Ectodermal cell (in vitro differentiated cells): Measurements from ENCODE around the gene PIGU.

Experiments used
- H3K27ac ChIP-seq: 2 replicates; pipeline ENCODE4 v1.7.0; 2013; ENCODE audit warnings: mild to moderate bottlenecking, low read depth, low read length; ENCODE audit not compliant: insufficient read depth, poor library complexity, severe bottlenecking
- H3K27me3 ChIP-seq: 2 replicates; pipeline ENCODE4 v1.7.0; 2013; ENCODE audit warnings: mild to moderate bottlenecking, low read length; ENCODE audit not compliant: insufficient read depth, control insufficient read depth, poor library complexity, severe bottlenecking
- H3K36me3 ChIP-seq: one replicate; pipeline ENCODE4 v1.7.0; 2013; ENCODE audit warnings: low read length; ENCODE audit not compliant: control insufficient read depth, insufficient read depth
- H3K4me1 ChIP-seq: one replicate; pipeline ENCODE4 v1.7.0; 2013; ENCODE audit warnings: low read length; ENCODE audit not compliant: control insufficient read depth, insufficient read depth
- H3K4me3 ChIP-seq: 2 replicates; pipeline ENCODE4 v1.7.0; 2013; ENCODE audit warnings: low read depth, low read length, control low read depth; ENCODE audit not compliant: insufficient read depth
- H3K9me3 ChIP-seq: 2 replicates; pipeline ENCODE4 v1.7.0; 2013; ENCODE audit warnings: mild to moderate bottlenecking, low read length, moderate library complexity; ENCODE audit not compliant: control insufficient read depth
- WGBS, 2 experiments: methylation state at CpG; one replicate each; pipeline ENCODE4 v1.1.7; 2013; ENCODE audit warnings: missing lambda C conversion rate in 2 of 2; 5-methylcytosine and 5-hydroxymethylcytosine counted together

Gene PIGU

GRCh38 chr20:34535857-34536256 lies 141.0 kb downstream of the PIGU start:
- Histone ChIP-seq H3K4me1 (no peaks in the 10 kb centered on the region), H3K27ac (no peak overlapping the region), H3K36me3 (peaks cover 38% of the 10 kb centered on the region), H3K9me3 (no peaks in the 10 kb centered on the region), H3K4me3 (no peak overlapping the region), H3K27me3 (no peaks in the 10 kb centered on the region)
- WGBS, 2 experiments: 94 to 97% methylated on average over 2 of the region's 2 CpGs

- H3K36me3 ChIP-seq: peaks cover 38% of the 10 kb centered on the region
- H3K4me1 ChIP-seq: no peaks in the 10 kb centered on the region
- no peaks in the 10 kb centered on the region for H3K9me3 ChIP-seq
- H3K4me3 ChIP-seq: no peak overlapping the region
- no peak overlapping the region for H3K27ac ChIP-seq
- H3K27me3 ChIP-seq: no peaks in the 10 kb centered on the region
- WGBS, 2 experiments: 96 to 97% methylated on average over 15 of the region's 15 CpGs
Measured at GRCh38 chr20:34535301-34535840, 141.5 kb downstream of the PIGU start.

GRCh38 chr20:34534391-34535165 lies 142.3 kb downstream of the PIGU start:
- peaks cover 38% of the 10 kb centered on the region for H3K36me3 ChIP-seq
- H3K27ac ChIP-seq: no peak overlapping the region
- no peaks in the 10 kb centered on the region for H3K27me3 ChIP-seq
- WGBS, 2 experiments: 96 to 97% methylated on average over 15 of the region's 15 CpGs
- no peak overlapping the region for H3K4me3 ChIP-seq
- H3K9me3 ChIP-seq: no peaks in the 10 kb centered on the region
- H3K4me1 ChIP-seq: no peaks in the 10 kb centered on the region

GRCh38 chr20:34532756-34533155 lies 144.1 kb downstream of the PIGU start:
- Histone ChIP-seq H3K9me3 (no peaks in the 10 kb centered on the region), H3K4me1 (no peaks in the 10 kb centered on the region), H3K4me3 (no peak overlapping the region), H3K27me3 (no peaks in the 10 kb centered on the region), H3K27ac (no peak overlapping the region), H3K36me3 (peaks cover 49% of the 10 kb centered on the region)
- 96% methylated on average over 7 of the region's 7 CpGs for WGBS, 2 experiments

GRCh38 chr20:34532320-34532719 lies 144.6 kb downstream of the PIGU start:
- WGBS, 2 experiments: 94 to 96% methylated on average over 8 of the region's 8 CpGs
- Histone ChIP-seq H3K27me3 (no peaks in the 10 kb centered on the region), H3K27ac (no peak overlapping the region), H3K4me1 (no peaks in the 10 kb centered on the region), H3K9me3 (no peaks in the 10 kb centered on the region), H3K36me3 (peaks cover 50% of the 10 kb centered on the region), H3K4me3 (no peak overlapping the region)

GRCh38 chr20:34531608-34532265 lies 145.2 kb downstream of the PIGU start:
- WGBS, 2 experiments: 93 to 96% methylated on average over 8 of the region's 8 CpGs
- Histone ChIP-seq H3K4me3 (no peak overlapping the region), H3K27ac (no peak overlapping the region), H3K27me3 (no peaks in the 10 kb centered on the region), H3K4me1 (no peaks in the 10 kb centered on the region), H3K9me3 (no peaks in the 10 kb centered on the region), H3K36me3 (peaks cover 50% of the 10 kb centered on the region)

- no peak overlapping the region for H3K4me3 ChIP-seq
- 93 to 94% methylated on average over 5 of the region's 5 CpGs for WGBS, 2 experiments
- no peaks in the 10 kb centered on the region for H3K9me3 ChIP-seq
Measured at GRCh38 chr20:34530342-34530741, 146.6 kb downstream of the PIGU start.

GRCh38 chr20:34529742-34530141 lies 147.2 kb downstream of the PIGU start:
- no peaks in the 10 kb centered on the region for H3K27me3 ChIP-seq
- no peak overlapping the region for H3K4me3 ChIP-seq
- no peaks in the 10 kb centered on the region for H3K9me3 ChIP-seq
- no peak overlapping the region for H3K27ac ChIP-seq
- H3K36me3 ChIP-seq: peaks cover 44% of the 10 kb centered on the region
- no peaks in the 10 kb centered on the region for H3K4me1 ChIP-seq
- WGBS, 2 experiments: 92 to 96% methylated on average over 3 of the region's 3 CpGs

More at GRCh38 chr20:34530342-34530741, 146.6 kb downstream of the PIGU start:
- Histone ChIP-seq H3K27ac (no peak overlapping the region), H3K36me3 (peaks cover 48% of the 10 kb centered on the region), H3K4me1 (no peaks in the 10 kb centered on the region), H3K27me3 (no peaks in the 10 kb centered on the region)

- Histone ChIP-seq H3K27me3 (no peaks in the 10 kb centered on the region), H3K27ac (no peak overlapping the region), H3K9me3 (no peaks in the 10 kb centered on the region), H3K4me3 (no peak overlapping the region), H3K36me3 (peaks cover 36% of the 10 kb centered on the region), H3K4me1 (no peaks in the 10 kb centered on the region)
- WGBS, 2 experiments: 94 to 98% methylated on average over 5 of the region's 5 CpGs
Measured at GRCh38 chr20:34528921-34529297, 148.0 kb downstream of the PIGU start.

- Histone ChIP-seq H3K36me3 (peaks cover 32% of the 10 kb centered on the region), H3K9me3 (no peaks in the 10 kb centered on the region), H3K4me3 (no peak overlapping the region), H3K27ac (no peak overlapping the region), H3K4me1 (no peaks in the 10 kb centered on the region), H3K27me3 (no peaks in the 10 kb centered on the region)
- 98 to 99% methylated on average over 10 of the region's 10 CpGs for WGBS, 2 experiments
Measured at GRCh38 chr20:34527016-34527415, 149.9 kb downstream of the PIGU start.
